HG02588 (cell line): ENCODE data around the gene SRBD1.
A peak's percentile ranks its signal among the peaks of the same experiment; 100 is the strongest.

Experiments used
- ATAC-seq: cut with Tn5 transposase; IDR thresholded peaks from one replicate; pipeline ENCODE4 v1.9.1; 2021; ENCODE audit warnings: mild to moderate bottlenecking, moderate library complexity; ENCODE audit not compliant: unreplicated experiment

The SRBD1 gene

GRCh38 chr2:45637440-45637839, 26.4 kb upstream of the SRBD1 start:
- ATAC-seq = no peak

GRCh38 chr2:45636008-45636407, 24.9 kb upstream of the SRBD1 start:
- ATAC-seq = no peak

- no peak for ATAC-seq
These were observed 23.2 kb upstream of the SRBD1 start for GRCh38 chr2:45634223-45634622.

- no peak for ATAC-seq
These were observed 20.9 kb upstream of the SRBD1 start for GRCh38 chr2:45631955-45632354.

GRCh38 chr2:45631319-45631718, 20.3 kb upstream of the SRBD1 start:
- ATAC-seq = no peak

GRCh38 chr2:45629971-45630370, 18.9 kb upstream of the SRBD1 start:
- ATAC-seq = no peak

- no peak for ATAC-seq
These were observed 16.8 kb upstream of the SRBD1 start for GRCh38 chr2:45627911-45628310.

GRCh38 chr2:45626387-45627221, 15.5 kb upstream of the SRBD1 start:
- ATAC-seq = no peak

- no peak for ATAC-seq
These were observed 14.8 kb upstream of the SRBD1 start for GRCh38 chr2:45625824-45626223.

- no peak for ATAC-seq
These were observed 12.0 kb upstream of the SRBD1 start for GRCh38 chr2:45623098-45623497.

GRCh38 chr2:45622336-45623075, 11.4 kb upstream of the SRBD1 start:
- no peak for ATAC-seq

GRCh38 chr2:45617496-45617895, 6.4 kb upstream of the SRBD1 start:
- ATAC-seq = no peak

- no peak for ATAC-seq
These were observed 5.8 kb upstream of the SRBD1 start for GRCh38 chr2:45616658-45617411.

- no peak for ATAC-seq
These were observed 3.9 kb upstream of the SRBD1 start for GRCh38 chr2:45614871-45615415.

GRCh38 chr2:45614330-45614729, 3.3 kb upstream of the SRBD1 start:
- no peak for ATAC-seq

- ATAC-seq = no peak
These were observed 1.7 kb upstream of the SRBD1 start for GRCh38 chr2:45612731-45613130.

- ATAC-seq = no peak
These were observed 1.2 kb upstream of the SRBD1 start for GRCh38 chr2:45612285-45612684.

GRCh38 chr2:45610281-45611019, 617 bp downstream of the SRBD1 start:
- peak; percentile 44 for ATAC-seq

GRCh38 chr2:45607701-45608100, 3.4 kb downstream of the SRBD1 start:
- ATAC-seq = no peak

- no peak for ATAC-seq
These were observed 4.3 kb downstream of the SRBD1 start for GRCh38 chr2:45606796-45607195.

GRCh38 chr2:45605116-45605515, 6.0 kb downstream of the SRBD1 start:
- no peak for ATAC-seq
